Right forelimb (tissue), 1 donor: ENCODE measurements around the gene IL1B.
"Not testable (repeated sequence)": the region's sequence is repeated elsewhere in the genome, so short reads cannot be mapped to it uniquely, and the experiment has no call there.

ENCODE experiments used
- DNase-seq: peaks from one replicate; pipeline ENCODE4 v3.0.0-alpha.2; 2018

The IL1B gene

DNA sequence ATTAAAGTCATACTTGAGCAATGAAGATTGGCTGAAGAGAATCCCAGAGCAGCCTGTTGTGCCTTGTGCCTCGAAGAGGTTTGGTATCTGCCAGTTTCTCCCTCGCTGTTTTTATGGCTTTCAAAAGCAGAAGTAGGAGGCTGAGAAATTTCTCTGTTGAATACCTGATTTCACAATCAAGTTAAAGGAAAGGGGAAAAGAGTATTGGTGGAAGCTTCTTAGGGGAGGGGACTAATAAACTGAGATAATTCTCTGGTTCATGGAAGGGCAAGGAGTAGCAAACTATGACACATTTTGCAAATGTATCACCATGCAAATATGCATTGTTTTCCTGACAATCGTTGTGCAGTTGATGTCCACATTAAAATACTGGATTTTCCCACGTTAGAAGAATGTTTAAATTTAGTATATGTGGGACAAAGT, at the start of gene IL1B:
TSS of gene IL1B (minus strand) at position 85 of the 423 bp plus-strand sequence. CDS start 550 bp downstream, outside the sequence.
- DNase-seq = no peak

DNA sequence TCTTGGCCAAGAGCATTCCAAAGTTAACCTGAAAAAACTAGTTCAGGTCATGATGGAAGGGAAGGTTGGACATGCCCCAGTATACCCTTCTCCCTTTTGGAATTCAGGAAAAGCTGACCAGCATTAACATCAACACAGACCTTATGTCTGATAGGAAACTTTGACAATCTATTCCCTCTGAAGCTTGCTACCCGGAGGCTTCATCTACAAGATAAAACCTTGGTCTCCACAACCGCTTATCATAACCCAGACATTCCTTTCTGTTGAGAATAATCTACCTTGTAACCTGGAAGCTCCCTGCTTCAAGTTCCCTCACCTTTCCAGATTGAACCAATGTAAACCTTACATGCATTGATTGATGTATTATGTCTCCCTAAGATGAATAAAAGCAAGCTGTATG, 49.7 kb upstream of the IL1B start:
- DNase-seq = no peak

DNA sequence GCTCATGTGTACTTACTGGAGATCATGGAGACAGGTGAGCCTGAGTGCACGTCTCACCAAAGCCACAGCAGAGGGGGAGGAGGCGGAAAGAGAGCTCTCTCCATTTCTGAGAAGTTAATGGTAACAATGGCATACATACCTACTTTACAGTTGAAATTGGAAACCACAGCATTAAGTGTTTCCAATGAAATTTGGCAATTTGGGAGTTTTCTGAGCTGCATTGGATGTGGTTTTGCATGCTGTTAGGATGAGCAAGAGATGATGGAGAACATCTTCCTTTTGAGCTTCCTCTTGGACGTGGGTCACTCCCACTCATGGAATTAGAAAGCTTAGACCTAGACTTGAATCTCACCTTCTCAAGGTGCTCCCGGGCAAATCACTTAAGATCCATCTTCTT, 48.9 kb upstream of the IL1B start:
- no peak for DNase-seq

DNA sequence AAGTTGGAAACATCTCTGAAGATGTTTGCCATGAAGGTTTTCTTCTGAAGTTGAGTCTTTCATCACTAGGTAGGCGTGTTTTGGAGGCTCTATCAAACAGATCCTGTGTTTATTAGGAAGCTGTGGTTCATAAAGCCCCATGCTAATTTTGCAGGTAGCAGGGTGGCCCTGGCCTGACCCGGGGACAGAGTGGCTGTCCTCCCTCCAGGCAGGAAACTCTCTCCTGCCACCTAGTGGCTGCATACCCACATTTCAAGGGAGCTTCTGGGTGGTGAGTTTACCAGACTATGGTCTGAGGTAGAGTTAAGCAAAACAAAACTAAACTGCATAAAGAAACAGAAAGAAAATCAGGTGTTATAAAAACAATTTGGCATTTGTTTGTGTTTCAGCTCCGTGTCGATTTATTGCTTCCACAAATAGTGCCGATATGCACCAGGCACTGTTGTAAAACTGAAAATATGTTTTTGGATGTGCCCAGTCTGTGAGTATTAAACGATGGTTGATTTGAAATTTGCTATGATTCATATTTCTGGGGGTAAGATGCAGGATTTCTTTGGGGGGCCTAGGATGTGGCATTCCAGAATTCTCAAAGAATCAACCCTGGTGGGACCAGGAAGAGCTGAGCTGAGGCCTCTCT, 48.4 kb upstream of the IL1B start:
- no peak for DNase-seq

- DNase-seq = no peak
These were observed 47.1 kb upstream of the IL1B start for GRCh38 chr2:112883669-112884068.

DNA sequence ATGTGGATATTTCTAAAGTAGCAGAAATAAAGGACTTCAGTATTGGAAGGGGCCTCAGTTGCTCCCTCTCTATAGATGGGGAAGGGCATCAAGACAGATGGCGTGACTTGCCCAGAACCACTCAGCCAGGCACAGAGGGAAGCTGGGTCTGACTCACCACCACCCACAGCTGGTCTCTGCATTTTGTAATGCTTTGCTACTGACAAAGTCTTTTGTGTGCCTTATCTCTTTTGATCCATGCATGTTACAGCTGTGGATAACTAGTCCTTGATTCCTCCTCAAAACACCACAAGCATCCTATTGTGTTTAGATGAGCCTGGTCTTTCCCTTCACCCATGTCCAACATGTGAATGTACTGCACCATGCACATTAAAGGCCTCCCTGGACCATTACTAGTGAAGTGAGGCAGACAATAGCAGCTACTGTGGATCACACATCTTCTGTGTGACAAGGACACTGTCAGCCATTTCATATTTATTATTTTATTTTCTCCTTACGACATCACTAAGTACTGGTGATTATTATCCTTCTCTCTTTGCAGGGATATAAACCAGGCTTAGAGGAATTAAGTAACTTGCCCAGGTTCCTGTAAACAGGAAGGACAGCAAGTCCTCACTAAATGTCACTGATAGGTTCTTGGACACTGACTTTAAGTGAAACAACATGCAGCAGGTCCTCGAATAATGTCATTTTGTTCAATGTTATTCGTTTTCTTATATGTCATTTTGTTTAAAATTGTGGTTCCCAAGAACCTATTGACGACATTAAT, 44.8 kb upstream of the IL1B start:
- no peak for DNase-seq

DNA sequence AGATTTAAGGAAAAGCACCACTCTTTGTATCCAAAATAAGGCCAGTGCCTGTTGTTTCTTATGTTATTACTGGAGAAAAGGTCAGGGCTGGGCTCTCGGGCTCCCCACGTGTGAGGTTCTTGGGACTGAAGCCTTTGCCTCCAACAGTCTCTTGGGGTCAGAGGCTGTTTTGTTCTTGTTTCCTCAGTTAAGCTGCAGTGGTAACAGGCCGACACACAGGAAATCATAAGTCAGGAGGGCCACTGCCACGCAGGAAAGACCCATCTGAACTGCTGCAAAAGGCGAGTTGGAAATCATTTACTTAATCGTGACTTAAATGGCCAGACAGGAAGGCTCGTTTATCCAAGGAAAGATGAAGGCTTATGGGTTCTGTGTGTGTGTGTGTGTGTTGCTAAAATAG, 44.1 kb upstream of the IL1B start:
- no peak for DNase-seq

- DNase-seq = no peak
These were observed 43.5 kb upstream of the IL1B start for GRCh38 chr2:112880091-112880531.

DNA sequence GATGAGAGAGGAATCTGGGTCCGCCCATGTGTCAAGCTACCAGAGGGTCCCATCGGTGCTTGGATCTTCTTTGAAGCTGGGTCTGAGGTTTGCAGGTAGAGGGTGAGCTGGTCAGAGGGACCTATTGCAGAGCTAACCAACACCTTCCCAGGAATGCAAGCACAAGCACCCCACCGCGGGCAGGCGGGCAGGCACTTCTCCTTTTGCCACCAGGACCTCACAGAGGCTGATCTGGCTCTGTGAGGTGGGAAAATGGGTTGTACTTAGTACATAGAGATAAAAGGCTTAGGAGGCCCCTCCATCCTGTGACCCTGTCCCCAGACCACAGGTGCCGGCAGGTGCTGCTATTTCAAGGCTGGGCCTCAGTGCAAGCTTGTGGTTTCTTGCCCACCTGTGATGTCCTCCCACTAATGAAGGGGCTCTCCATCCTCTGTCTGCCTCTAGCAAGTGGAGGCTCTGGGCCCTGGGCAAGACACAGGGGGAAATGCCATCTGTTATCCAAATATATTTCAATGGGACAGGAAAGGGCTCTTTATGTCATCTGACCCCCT, 43.0 kb upstream of the IL1B start:
- no peak for DNase-seq

GRCh38 chr2:112877423-112877822, 40.8 kb upstream of the IL1B start:
- DNase-seq = no peak

- no peak for DNase-seq
These were observed 40.4 kb upstream of the IL1B start for GRCh38 chr2:112876971-112877361.

DNA sequence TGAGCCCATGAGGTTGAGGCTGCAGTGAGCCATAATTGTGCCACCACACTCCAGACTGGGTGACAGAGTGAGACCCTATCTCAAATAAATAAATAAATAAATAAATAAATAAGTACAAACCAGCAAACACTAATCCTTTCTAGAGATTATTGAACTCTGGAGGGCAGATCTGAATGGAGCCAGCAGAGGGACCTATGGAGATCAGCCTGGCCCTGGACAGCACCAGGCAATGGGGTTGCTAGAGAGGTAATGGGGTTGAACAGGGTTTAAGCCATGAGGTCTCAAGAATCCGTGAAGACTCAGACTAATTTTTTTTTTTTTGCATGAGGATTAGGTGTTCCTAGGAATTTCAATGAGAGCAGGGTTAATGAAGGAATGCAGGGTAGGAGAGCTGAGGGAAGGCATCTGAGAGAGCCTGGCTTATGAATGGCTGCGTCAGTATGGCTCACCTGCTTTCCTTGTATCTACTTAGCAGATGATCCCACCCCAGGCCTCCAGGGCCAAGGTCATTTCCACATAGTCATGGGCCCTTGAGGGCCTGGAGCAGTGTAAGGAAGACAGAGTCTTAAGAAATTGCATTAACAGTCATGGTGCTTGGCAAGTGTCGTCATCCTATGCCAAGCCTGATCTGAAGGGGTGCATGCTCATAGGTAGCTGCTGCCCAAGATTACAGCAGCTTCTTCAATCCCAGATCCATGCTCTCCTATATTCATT, 39.8 kb upstream of the IL1B start:
- no peak for DNase-seq

DNA sequence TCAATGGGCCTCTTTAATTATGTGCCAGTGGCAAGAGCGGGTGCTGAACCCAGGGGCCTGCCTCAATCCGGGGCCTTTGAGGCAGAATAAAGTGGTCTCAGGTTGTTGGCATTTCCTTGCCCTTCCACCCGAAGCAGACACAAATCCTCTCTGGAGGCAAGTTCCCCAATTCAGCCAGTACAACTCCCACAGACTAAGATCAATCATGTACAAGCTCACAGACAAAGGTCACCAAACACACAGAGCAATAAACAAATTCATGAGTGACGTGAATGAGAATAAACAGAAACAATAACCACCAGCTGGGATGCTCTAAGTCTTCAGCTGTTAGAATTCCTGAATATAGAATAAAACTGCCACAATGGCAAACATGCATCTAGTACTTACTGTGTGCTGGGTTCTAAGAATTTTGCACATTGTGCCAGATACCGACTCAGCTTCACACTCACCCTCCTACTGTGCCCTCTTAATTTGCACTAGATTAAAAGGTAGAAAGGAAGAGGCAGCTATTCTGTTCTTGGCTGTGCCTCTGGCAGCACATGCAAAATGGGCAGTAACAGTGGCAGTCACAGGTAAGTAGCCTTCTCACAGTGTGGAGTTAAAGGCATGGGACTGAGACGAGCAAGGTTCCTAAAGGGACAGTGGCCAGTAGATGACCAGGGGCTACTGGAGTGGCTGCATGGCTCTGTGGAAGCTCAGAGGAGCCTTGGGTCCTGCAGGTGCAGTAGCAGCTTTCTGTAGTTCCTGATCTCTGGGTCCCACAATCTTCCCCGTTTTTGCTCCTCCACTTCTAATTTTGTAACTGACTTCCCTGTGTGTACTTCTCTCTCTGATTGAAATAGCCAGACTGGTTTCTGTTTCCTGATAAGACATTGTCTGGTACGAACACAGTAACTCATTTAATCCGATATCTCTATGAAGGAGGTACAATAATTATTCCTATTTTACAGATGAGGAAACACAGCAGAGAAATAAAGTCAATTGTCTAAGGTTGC, 34.6 kb upstream of the IL1B start:
- DNase-seq = no peak

- DNase-seq = no peak
These were observed 32.8 kb upstream of the IL1B start for GRCh38 chr2:112869258-112869842.

- DNase-seq = no peak
These were observed 31.4 kb upstream of the IL1B start for GRCh38 chr2:112867701-112868631.

DNA sequence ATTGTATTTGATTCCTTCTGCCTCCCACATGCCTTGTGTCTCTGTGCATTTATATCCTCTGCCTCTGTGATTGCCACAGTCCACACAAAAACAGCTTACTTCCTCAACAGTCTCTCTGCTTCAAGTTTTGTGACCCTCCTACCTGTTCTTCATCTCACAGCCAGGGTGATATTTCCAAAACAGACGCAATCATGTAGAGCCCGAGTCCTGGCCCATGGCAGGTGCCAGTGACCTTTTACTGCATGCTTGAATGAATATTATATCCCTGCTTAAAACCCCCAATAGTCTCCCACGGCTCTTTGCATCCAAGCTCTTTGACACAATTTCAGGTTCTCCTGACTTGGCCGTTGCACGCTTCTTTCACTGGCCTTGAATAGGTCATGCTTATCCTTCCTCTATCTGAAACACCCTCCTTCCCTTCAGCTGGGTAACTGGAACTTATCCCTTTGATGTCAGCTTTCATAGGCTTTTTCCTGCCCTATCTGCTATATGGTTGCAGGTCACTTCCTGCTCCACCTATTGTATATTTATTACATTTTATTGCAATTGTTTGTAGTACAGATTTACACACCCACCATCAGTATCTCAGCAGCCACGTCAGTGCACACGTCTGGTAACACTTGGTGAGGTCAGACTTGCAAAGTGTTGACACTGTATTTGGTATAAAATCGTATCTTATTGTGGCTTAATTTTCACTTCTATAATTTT, 29.7 kb upstream of the IL1B start:
- no peak for DNase-seq

GRCh38 chr2:112864072-112864471, 27.5 kb upstream of the IL1B start:
- no peak for DNase-seq

- not testable (repeated sequence) for DNase-seq
These were observed 23.0 kb upstream of the IL1B start for GRCh38 chr2:112859406-112860183.

GRCh38 chr2:112850588-112850987, 14.0 kb upstream of the IL1B start:
- DNase-seq = no peak
